ENCODE data around the gene RTP1.

DNA sequence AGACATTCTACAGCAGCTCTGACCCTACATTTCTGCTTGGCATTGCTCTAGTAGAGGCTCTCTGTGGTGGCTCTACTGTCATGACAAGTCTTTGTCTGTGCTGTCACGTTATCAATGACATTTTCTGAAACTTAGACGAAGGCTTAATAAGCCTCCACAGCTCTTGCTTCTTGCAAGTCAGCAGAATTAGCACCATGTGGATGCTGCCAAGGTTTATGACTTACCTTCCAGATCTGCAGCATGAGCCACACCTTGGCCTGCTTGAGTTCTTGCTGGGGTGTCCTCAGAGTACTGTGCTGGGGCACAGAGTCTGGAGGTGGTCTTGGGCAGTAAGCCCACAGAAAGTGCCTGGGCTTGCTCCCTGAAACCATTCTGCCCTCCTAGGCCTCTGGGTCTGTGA, 9.8 kb downstream of the RTP1 start:
- no peak for TF ChIP-seq CTCF (conservative IDR thresholded peaks at IDR 0.05; ENCODE audit: low read depth in 2 of 2)
- TF ChIP-seq POLR2AphosphoS5 (IDR thresholded peaks at IDR 0.05; ENCODE audit: low read depth): no peak
- no peak for TF ChIP-seq JUNB (IDR thresholded peaks at IDR 0.05; ENCODE audit: unreplicated experiment)
- no peak for TF ChIP-seq EZH2 (IDR thresholded peaks at IDR 0.05; ENCODE audit: low read depth, unreplicated experiment)
- TF ChIP-seq EZH2phosphoT487 (IDR thresholded peaks at IDR 0.05; ENCODE audit: unreplicated experiment): no peak
- no peak for TF ChIP-seq CREB1 (CRISPR knock-in tag; IDR thresholded peaks at IDR 0.05; ENCODE audit: low read depth)
- TF ChIP-seq STAT1 (IDR thresholded peaks at IDR 0.05; ENCODE audit: unreplicated experiment): no peak
- TF ChIP-seq ZNF331 (CRISPR knock-in tag; IDR thresholded peaks at IDR 0.05; ENCODE audit: low read depth): no peak
- TF ChIP-seq REST (IDR thresholded peaks at IDR 0.05; ENCODE audit: unreplicated experiment): no peak
- TF ChIP-seq NANOG (IDR thresholded peaks at IDR 0.05; ENCODE audit: borderline replicate concordance): no peak
